MM.1S (cell line): Measurements from ENCODE around the gene TPR.

Experiments
- DNase-seq: peaks from one replicate; pipeline ENCODE4 v3.0.0-alpha.2; 2015
- H2AFZ ChIP-seq: fragments of 300-600 bp; sonication (generic); 2 replicates; pipeline ENCODE4 v1.6.0; 2016; ENCODE audit warnings: antibody characterized with exemption, low read length
- H3F3A ChIP-seq: fragments of 300-600 bp; sonication (generic); 2 replicates; pipeline ENCODE4 v1.6.1; 2016; ENCODE audit warnings: mild to moderate bottlenecking, antibody characterized with exemption, low read length, moderate library complexity, mixed read lengths; ENCODE audit not compliant: insufficient read depth
- H3K27ac ChIP-seq: fragments of 300-600 bp; sonication (generic); 2 replicates; pipeline ENCODE4 v1.5.1; 2016; ENCODE audit warnings: mild to moderate bottlenecking, low read length
- H3K27me3 ChIP-seq: fragments of 300-600 bp; sonication (generic); replicated peaks from 2 replicates; pipeline ENCODE4 v1.6.0; 2016; ENCODE audit warnings: low read length; ENCODE audit not compliant: insufficient read depth
- H3K36me3 ChIP-seq: fragments of 300-600 bp; sonication (generic); replicated peaks from 2 replicates; pipeline ENCODE4 v1.6.1; 2016; ENCODE audit warnings: mild to moderate bottlenecking, low read length, mixed read lengths; ENCODE audit not compliant: insufficient read depth
- H3K4me1 ChIP-seq: fragments of 300-600 bp; sonication (generic); 2 replicates; pipeline ENCODE4 v1.6.1; 2016; ENCODE audit warnings: low read length, mixed read lengths
- H3K4me2 ChIP-seq: fragments of 300-600 bp; sonication (generic); 2 replicates; pipeline ENCODE4 v1.6.0; 2016; ENCODE audit warnings: low read depth, low read length
- H3K4me3 ChIP-seq: fragments of 300-600 bp; sonication (generic); 2 replicates; pipeline ENCODE4 v1.5.1; 2016; ENCODE audit warnings: low read length, mixed read lengths
- H3K79me2 ChIP-seq: fragments of 300-600 bp; sonication (generic); 2 replicates; pipeline ENCODE4 v1.6.1; 2016; ENCODE audit warnings: mixed run types, low read length, mixed read lengths
- H3K9ac ChIP-seq: fragments of 300-600 bp; sonication (generic); 2 replicates; pipeline ENCODE4 v1.6.1; 2016; ENCODE audit warnings: low read length, mixed read lengths
- H3K9me2 ChIP-seq: fragments of 300-600 bp; sonication (generic); replicated peaks from 2 replicates; pipeline ENCODE4 v1.6.1; 2016; ENCODE audit warnings: mild to moderate bottlenecking, low read length, mixed read lengths; ENCODE audit not compliant: insufficient read depth
- H3K9me3 ChIP-seq: fragments of 300-600 bp; sonication (generic); replicated peaks from 2 replicates; pipeline ENCODE4 v1.6.1; 2016; ENCODE audit warnings: mild to moderate bottlenecking, low read length, mixed read lengths; ENCODE audit not compliant: insufficient read depth
- H4K20me1 ChIP-seq: fragments of 300-600 bp; sonication (generic); 2 replicates; pipeline ENCODE4 v1.6.1; 2016; ENCODE audit warnings: mild to moderate bottlenecking, low read length, moderate library complexity, mixed read lengths; ENCODE audit not compliant: insufficient read depth
- EZH2 ChIP-seq: fragments of 300-600 bp; sonication (generic); optimal IDR thresholded peaks from 2 replicates; pipeline ENCODE3; 2017; ENCODE audit warnings: low read depth, mild to moderate bottlenecking, antibody characterized with exemption, low read length, mixed read lengths
- EZH2phosphoT487 ChIP-seq: fragments of 300-600 bp; sonication (generic); IDR thresholded peaks from 2 replicates; pipeline ENCODE4 v1.6.1; 2018; ENCODE audit warnings: antibody characterized with exemption, low read length
- TF ChIP-seq, protein P1 (sequence below): fragments of 300-600 bp; sonication (generic); IDR thresholded peaks from 2 replicates; pipeline ENCODE4 v1.5.1; 2016; ENCODE audit warnings: antibody characterized with exemption, low read length, mixed read lengths

Gene TPR

GRCh38 chr1:186297439-186298045 lies 77.5 kb downstream of the TPR start:
- no peak for DNase-seq
- Histone ChIP-seq H3K9me2 (no peaks in the 10 kb centered on the region), H3K9me3 (no peaks in the 10 kb centered on the region), H2AFZ (no peak overlapping the region), H4K20me1 (no peaks in the 10 kb centered on the region), H3K79me2 (no peaks in the 10 kb centered on the region), H3K9ac (no peak overlapping the region), H3K4me3 (no peak overlapping the region), H3K36me3 (no peaks in the 10 kb centered on the region), H3K4me1 (no peaks in the 10 kb centered on the region), H3K27me3 (no peaks in the 10 kb centered on the region), H3K27ac (no peak overlapping the region), H3F3A (no peaks in the 10 kb centered on the region), H3K4me2 (no peak overlapping the region)
- TF ChIP-seq EZH2 (no peak), EZH2phosphoT487 (no peak)
- TF ChIP-seq, protein P1, sequence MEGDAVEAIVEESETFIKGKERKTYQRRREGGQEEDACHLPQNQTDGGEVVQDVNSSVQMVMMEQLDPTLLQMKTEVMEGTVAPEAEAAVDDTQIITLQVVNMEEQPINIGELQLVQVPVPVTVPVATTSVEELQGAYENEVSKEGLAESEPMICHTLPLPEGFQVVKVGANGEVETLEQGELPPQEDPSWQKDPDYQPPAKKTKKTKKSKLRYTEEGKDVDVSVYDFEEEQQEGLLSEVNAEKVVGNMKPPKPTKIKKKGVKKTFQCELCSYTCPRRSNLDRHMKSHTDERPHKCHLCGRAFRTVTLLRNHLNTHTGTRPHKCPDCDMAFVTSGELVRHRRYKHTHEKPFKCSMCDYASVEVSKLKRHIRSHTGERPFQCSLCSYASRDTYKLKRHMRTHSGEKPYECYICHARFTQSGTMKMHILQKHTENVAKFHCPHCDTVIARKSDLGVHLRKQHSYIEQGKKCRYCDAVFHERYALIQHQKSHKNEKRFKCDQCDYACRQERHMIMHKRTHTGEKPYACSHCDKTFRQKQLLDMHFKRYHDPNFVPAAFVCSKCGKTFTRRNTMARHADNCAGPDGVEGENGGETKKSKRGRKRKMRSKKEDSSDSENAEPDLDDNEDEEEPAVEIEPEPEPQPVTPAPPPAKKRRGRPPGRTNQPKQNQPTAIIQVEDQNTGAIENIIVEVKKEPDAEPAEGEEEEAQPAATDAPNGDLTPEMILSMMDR, result no peak

DNA sequence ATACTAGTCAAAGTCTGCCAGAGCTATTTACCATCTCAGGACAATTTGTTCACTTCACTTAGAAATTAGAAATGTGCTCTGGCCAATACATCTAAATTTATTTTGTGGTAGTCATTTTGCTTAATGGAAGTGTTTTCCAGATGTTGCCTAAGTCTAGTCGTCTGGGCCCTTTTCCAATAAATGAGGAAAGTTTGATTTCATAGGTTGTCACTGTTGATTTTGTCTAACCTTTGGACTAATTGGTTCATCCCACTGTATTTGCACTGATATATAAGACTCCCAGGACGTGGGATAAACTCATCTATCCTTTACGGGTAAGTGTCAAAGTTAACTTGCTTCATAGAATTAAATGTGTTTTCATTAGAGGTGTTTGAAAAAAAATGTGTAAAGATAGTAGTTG lies 79.1 kb downstream of the TPR start, which contains the start of gene PRG4:
TSS of gene PRG4 (plus strand) at position 300 of the 400 bp plus-strand sequence.
- H3K4me3 ChIP-seq, result no peak within 1 kb of the TSS
- no peaks in the 10 kb centered on the region for H3K36me3 ChIP-seq
- no peaks in the 10 kb centered on the region for H3K9me3 ChIP-seq
- H3K9ac ChIP-seq, result no peak within 1 kb of the TSS
- H4K20me1 ChIP-seq, result no peaks in the 10 kb centered on the region
- H3K27ac ChIP-seq, result no peak within 1 kb of the TSS
- H3K9me2 ChIP-seq, result no peaks in the 10 kb centered on the region
- H3K4me2 ChIP-seq, result no peak within 1 kb of the TSS
- no peak within 1 kb of the TSS for H2AFZ ChIP-seq
- TF ChIP-seq EZH2, result no peak
- no peak for TF ChIP-seq EZH2phosphoT487
- TF ChIP-seq, protein P1, result no peak
- H3F3A ChIP-seq, result no peaks in the 10 kb centered on the region
- H3K27me3 ChIP-seq, result no peaks in the 10 kb centered on the region
- no peaks in the 10 kb centered on the region for H3K79me2 ChIP-seq
- H3K4me1 ChIP-seq, result no peaks in the 10 kb centered on the region
- DNase-seq, result no peak

DNA sequence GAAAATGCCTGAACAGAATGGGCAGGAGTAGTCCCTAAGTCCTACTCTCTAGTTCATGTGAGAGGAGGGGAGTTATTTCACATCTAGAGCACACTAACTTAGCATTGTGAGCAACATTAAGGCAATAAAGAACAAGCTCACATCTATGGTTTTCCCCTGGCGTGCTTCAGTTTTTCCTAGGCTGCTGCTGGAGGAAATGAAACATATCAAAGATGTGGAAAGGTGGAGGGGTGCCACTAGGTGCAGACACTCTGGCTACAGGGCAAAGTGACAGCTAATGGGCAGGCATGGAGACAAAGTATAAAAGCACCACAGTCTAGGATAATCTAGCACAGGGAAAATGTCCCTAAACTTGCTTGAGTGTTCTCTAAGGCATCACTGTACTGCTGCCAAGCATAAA lies 82.2 kb downstream of the TPR start:
- no peaks in the 10 kb centered on the region for H4K20me1 ChIP-seq
- H3K4me2 ChIP-seq, result no peak overlapping the region
- H3K4me1 ChIP-seq, result no peaks in the 10 kb centered on the region
- no peaks in the 10 kb centered on the region for H3K27me3 ChIP-seq
- H3K9me2 ChIP-seq, result no peaks in the 10 kb centered on the region
- no peak overlapping the region for H3K27ac ChIP-seq
- no peak overlapping the region for H2AFZ ChIP-seq
- H3K79me2 ChIP-seq, result no peaks in the 10 kb centered on the region
- no peaks in the 10 kb centered on the region for H3F3A ChIP-seq
- H3K4me3 ChIP-seq, result no peak overlapping the region
- H3K36me3 ChIP-seq, result no peaks in the 10 kb centered on the region
- H3K9ac ChIP-seq, result no peak overlapping the region
- H3K9me3 ChIP-seq, result no peaks in the 10 kb centered on the region
- no peak for DNase-seq
- TF ChIP-seq EZH2 (no peak), EZH2phosphoT487 (no peak)
- TF ChIP-seq, protein P1, result no peak
